Right lobe of liver (tissue), 4 donors: Measurements from ENCODE around the gene ERN1.

Experiments
- CTCF ChIP-seq, 4 donors: fragments of 200-600 bp in 3 of 4; fragments of 450-650 bp in 1 of 4; IDR thresholded peaks; one replicate each; pipeline versions ENCODE4 v1.5.1 to v1.8.0; 2016 to 2022; ENCODE audit warnings: antibody characterized with exemption in 4 of 4, mild to moderate bottlenecking in 2 of 4
- POLR2A ChIP-seq: fragments of 450-650 bp; IDR thresholded peaks from one replicate; pipeline ENCODE4 v1.6.1; 2017; ENCODE audit warnings: antibody characterized with exemption, mild to moderate bottlenecking
- donor health status: DM: no; HTN: no; CAD: no.
- donor health status: DM: no; HTN: no; CAD: no.
- donor health status: DM: no; HTN: yes; CAD: no.

GRCh38 chr17:64032081-64032480, 97.9 kb downstream of the ERN1 start:
- no peak for TF ChIP-seq CTCF (IDR thresholded peaks at IDR 0.05)
- TF ChIP-seq POLR2A: no peak
